ENCODE results near the gene CNTNAP2. TPM values are rescaled to one million over a fixed set of nuclear protein-coding genes. Genes with fewer than 3 reads are reported as not detected.
A peak's percentile ranks its signal among the peaks of the same experiment; 100 is the strongest.

Gene CNTNAP2
- total and polyA plus RNA-seq, 9 of the 15 experiments (the other 6 are each of a cell fraction or from before 2014, with no cell fraction given): 0.04 to 0.62 (median 0.09) TPM; not detected in 4

DNA sequence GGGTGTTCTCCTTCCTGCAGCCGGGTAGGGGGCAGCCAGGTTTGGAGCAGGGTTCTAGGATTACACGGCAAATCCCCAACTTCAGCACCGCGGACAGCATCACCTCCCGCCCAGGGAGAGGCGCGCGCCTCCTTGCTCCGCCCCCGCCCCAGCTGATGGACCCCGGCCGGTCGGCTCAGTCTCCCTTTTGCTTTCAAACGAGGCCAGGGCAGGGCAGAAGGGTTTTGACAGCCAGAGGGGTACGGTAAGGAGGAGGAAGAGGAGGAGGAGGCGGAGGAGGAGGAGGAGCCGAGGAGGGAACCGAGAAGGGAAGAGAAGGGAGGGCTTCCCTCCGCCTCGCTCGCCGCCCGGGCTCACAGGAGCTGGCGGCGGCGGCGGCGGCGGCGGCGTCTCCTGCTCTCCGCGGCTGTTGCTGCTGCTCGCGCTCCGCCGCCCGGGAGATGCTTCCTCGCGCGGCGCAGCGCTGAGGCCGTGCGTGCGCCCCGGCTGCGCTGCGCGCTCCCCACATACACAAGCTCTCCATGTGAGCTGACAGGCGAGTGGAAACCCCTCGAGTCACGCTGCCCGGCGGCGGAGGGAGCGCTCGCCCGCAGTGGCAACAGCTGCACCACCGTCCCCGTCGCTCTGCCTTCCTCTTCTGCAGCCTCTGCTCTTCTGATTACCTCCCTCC, 615 bp upstream of the CNTNAP2 start (continued):
- TF ChIP-seq, protein P1, sequence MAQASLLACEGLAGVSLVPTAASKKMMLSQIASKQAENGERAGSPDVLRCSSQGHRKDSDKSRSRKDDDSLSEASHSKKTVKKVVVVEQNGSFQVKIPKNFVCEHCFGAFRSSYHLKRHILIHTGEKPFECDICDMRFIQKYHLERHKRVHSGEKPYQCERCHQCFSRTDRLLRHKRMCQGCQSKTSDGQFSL (CRISPR knock-in tag; IDR thresholded peaks at IDR 0.05): no peak
- TF ChIP-seq, protein P1 (tag; IDR thresholded peaks at IDR 0.05): no peak
- TF ChIP-seq ZNF253 (CRISPR knock-in tag; conservative IDR thresholded peaks at IDR 0.05) (no peak), FOXP1 (CRISPR knock-in tag; IDR thresholded peaks at IDR 0.05) (peak; percentile 84; the same call in 1 of the 2 replicates), NR3C1 (CRISPR knock-in tag; IDR thresholded peaks at IDR 0.05) (0 out of 2 replicates have a peak, but pooled peaks have one; percentile 38)
- TF ChIP-seq, protein P2, sequence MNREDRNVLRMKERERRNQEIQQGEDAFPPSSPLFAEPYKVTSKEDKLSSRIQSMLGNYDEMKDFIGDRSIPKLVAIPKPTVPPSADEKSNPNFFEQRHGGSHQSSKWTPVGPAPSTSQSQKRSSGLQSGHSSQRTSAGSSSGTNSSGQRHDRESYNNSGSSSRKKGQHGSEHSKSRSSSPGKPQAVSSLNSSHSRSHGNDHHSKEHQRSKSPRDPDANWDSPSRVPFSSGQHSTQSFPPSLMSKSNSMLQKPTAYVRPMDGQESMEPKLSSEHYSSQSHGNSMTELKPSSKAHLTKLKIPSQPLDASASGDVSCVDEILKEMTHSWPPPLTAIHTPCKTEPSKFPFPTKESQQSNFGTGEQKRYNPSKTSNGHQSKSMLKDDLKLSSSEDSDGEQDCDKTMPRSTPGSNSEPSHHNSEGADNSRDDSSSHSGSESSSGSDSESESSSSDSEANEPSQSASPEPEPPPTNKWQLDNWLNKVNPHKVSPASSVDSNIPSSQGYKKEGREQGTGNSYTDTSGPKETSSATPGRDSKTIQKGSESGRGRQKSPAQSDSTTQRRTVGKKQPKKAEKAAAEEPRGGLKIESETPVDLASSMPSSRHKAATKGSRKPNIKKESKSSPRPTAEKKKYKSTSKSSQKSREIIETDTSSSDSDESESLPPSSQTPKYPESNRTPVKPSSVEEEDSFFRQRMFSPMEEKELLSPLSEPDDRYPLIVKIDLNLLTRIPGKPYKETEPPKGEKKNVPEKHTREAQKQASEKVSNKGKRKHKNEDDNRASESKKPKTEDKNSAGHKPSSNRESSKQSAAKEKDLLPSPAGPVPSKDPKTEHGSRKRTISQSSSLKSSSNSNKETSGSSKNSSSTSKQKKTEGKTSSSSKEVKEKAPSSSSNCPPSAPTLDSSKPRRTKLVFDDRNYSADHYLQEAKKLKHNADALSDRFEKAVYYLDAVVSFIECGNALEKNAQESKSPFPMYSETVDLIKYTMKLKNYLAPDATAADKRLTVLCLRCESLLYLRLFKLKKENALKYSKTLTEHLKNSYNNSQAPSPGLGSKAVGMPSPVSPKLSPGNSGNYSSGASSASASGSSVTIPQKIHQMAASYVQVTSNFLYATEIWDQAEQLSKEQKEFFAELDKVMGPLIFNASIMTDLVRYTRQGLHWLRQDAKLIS (CRISPR knock-in tag; IDR thresholded peaks at IDR 0.05): 0 out of 2 replicates have a peak, but pooled peaks have one; percentile 51
